GM18526 (cell line): Measurements from ENCODE around the gene CPTP.

Source experiments
- POLR2A ChIP-seq: IDR thresholded peaks from 3 replicates; pipeline ENCODE4 v1.6.1; 2011; ENCODE audit not compliant: insufficient read length; ENCODE audit errors: extremely low read depth

The CPTP gene

DNA sequence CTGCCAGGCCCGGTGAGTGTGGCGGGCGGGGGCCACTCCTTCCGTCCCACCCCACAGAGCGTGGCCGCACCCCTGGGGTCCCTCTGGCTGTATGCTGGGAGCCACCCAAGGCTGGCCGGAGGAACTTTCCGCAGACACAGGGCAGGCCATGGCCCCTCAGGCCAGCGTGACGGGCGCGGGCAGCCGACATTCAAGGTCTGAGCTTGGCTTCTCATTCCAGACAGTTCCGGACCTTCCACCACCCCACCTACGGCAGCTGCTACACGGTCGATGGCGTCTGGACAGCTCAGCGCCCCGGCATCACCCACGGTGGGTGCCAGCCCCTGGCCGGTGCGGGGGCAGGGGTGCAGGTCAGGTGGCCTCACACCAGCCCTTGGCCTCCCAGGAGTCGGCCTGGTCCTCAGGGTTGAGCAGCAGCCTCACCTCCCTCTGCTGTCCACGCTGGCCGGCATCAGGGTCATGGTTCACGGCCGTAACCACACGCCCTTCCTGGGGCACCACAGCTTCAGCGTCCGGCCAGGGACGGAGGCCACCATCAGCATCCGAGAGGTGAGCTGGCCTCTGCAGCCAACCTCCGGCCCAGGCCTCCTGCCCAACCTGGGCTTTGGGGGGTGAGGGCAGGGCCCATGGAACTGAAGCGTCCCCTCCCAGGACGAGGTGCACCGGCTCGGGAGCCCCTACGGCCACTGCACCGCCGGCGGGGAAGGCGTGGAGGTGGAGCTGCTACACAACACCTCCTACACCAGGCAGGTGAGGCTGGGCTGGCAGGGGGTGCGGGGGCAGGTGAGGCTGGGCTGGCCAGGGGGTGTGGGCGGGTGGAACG is 37.1 kb upstream of the CPTP start:
- TF ChIP-seq POLR2A, result no peak

DNA sequence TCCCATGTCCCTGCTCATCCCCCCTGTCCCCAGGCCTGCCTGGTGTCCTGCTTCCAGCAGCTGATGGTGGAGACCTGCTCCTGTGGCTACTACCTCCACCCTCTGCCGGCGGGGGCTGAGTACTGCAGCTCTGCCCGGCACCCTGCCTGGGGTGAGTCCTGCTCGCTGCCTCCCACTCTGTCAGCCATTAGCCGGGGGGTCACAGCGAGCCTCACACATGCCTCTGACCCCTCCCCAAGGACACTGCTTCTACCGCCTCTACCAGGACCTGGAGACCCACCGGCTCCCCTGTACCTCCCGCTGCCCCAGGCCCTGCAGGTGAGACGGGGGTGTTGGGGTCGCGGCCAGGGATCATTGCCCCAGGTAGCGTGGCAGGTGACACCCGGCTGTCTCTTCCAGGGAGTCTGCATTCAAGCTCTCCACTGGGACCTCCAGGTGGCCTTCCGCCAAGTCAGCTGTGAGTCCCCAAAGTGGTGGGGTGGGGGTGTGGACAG is 34.3 kb upstream of the CPTP start:
- no peak for TF ChIP-seq POLR2A

DNA sequence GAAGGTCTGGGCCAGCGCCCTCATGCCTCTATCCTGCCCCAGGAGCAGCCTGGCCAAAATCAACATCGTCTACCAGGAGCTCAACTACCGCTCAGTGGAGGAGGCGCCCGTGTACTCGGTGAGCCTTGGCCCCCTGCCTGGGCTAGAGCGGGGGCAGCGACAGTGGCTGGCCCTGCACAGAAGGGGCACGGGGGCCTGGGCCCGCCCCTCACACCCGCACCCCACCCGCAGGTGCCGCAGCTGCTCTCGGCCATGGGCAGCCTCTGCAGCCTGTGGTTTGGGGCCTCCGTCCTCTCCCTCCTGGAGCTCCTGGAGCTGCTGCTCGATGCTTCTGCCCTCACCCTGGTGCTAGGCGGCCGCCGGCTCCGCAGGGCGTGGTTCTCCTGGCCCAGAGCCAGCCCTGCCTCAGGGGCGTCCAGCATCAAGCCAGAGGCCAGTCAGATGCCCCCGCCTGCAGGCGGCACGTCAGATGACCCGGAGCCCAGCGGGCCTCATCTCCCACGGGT is 33.5 kb upstream of the CPTP start:
- no peak for TF ChIP-seq POLR2A

DNA sequence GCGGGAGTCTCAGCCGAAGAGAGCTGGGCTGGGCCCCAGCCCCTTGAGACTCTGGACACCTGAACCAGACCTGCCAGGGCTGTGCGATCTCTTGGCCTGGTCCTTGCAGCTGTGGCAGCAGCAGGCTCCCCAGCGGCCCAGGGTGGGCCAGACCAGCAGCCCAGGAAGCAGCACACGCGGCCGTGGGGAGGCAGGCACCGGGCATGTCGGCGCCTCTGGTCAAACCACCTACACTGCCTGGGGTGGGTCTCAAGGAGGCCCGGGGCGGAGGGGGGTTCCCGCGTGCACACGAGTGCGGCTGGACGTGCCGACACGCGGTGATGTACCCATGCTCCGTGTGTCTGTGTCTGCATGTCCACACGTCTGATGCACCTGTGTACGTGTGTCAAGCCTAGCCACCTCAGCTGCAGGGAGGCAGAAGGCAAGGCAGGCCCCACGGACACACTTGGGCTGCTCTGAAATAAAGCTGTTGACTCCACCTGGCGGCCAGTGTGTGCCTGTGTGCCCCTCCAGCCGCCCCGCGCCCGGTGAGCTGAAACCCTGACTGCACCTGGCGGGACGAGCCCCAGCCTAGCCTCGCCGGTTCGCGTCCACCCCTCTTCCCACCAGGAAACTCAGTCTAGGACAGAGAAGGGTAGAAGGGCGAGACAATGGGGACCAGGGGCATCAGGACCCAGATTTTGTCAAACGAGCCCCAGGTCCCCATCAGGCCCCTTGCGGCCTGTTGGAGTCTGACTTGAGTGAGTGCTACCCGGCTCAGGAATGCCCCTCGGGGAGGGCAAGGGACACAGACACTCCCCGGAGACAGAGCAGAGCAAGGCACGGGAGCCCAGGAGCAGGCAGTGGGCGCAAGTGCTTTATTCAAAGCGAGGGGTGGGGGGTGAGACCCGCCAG is 32.8 kb upstream of the CPTP start:
- TF ChIP-seq POLR2A, result no peak

DNA sequence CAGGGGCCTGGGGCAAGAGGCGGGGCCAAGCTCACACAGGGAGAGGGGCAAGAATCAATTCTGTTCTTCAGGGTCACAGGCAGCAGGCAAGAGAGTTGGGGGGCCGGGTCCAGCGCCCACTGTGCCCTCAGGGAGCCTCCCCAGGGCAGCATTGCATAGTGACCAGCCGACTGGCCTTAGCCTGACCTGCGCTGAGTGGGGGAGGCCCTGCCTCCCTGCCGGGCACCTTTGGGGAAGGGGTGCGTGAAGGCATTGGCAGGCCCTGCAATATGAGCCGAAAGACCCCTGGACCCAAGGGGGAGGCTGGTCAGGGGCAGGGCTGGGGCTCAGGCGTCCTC is 32.2 kb upstream of the CPTP start:
- TF ChIP-seq POLR2A, result no peak

DNA sequence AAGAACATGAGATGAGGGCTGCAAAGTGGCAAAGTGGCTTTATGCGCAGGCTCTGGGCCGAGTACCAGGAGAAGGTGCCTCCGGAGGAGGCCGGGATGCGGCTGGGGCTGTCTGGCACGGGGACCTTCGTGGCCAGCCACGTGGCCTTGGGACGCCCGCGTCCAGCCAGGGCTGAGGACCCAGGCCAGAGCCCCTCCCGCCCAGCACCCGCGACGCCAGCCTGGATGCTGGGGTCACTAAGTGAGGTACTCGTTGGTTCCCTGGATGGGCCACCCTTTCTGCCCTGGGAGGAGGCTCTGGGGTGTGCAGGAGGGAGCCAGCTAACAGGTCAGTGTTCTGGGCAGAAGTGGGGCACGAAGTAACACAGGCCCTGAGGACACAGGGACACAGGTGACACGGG is 31.8 kb upstream of the CPTP start:
- TF ChIP-seq POLR2A, result no peak

DNA sequence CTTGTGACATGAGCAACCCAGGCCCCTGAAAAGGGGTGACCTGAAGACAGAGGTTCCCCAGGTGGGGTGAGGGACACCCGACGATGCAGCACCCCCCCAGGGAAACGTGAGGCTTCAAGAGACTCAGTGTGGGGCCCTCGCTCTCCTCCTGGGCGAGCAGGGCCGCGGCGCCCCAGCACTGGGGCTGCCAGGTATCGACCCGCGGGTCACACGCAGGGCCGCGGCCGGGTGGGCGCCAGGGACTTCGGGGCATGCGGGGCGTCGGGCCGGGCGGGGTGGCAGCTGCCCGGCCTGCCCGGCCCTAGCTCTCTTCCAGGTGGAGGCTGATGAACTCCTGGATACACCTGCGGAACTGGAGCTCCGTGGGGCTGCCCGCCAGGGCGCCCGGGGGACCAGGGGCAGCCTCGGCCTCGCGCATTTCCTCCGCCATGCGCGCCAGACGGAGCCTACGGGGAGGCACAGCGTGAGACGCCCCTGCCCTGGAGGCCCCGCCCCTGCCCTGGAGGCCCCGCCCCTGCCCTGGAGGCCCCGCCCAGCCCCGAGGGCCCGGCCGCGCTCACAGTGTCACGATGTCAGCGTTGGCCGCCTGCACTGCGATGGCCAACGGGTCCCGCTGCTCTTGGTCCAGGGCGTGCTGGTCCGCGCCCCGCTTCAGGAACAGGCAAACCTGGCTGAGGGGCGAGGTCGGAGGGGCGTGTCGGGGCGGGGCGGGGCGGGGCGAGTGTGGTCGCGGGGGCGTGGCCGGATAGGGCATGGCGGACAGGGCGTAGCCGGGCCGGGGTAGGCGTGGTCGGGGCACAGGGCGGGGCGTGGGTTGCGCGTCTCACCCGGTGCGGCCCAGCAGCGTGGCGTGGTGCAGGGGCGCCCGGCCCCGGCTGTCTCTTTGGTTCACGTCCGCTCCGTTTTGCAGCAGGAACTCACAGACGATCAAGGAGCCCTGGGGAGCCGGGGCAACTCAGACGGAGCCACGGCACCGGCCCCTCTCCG is 31.0 kb upstream of the CPTP start:
- no peak for TF ChIP-seq POLR2A

DNA sequence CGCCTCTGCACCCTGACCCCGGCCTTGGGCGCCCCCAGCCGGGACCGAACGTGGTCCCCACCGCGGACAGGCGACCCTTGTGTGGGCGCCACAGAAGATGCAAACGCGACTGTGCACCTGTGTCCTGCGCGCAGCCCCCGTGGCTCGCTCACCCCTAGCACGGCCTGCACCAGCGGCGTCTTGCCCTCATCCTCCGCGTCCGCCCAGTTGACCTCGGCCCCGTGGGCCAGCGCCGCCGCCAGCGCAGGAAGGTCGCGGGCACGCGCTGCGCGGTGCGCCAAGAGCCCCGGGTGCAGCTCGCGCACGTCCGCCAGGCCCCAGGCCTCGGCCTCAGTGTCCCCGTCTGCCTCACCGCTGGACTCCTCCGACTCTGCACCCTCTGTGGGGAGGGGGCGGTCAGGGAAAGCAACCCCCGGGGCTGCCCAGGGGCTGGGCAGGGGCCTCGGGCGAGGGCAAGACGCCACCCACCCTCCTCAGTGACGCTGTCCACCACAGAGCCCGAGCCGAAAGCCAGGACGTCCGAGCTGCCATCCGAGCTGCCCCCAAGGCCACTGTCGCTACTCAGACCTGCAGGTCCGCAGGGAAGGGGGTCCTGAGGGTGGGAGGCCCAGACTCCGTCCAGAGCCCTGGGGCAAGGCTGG is 30.2 kb upstream of the CPTP start:
- no peak for TF ChIP-seq POLR2A

DNA sequence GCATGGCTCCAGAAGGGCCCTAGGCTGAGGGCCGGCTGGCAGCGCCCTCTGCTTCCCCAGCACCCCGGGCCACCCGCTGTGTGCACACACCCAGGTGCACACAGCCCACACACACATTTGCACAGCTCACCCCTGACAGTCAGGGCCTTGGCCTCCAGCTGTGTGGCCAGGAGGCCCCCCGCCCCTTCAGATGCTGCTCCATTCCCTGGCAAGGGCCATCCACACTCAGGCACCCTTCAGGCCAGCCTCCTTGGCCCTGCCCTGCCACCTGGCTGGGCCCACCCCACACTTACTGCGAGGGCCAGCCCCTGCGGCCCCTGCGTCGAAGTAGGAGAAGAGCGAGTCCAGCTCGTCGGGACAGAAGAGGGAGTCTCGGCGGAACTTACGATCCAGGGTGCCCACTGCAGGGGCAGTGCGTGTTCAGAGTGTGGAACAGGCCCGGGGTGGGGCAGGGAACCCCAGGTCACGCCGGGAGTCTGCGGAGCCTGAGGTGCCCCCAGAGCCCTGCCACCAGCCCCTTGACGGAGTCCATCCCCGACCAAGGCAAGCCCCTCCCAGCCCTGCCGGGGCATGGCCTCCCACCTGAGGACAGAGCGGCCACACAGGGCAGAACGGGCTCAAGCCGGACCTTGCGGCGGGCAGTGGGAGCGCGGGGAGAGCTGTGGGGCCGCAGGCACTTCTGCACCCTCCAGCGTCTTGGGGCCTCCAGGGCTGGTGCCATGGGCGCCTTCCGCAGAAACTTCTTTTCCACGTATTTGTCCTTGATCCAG is 29.3 kb upstream of the CPTP start:
- no peak for TF ChIP-seq POLR2A

DNA sequence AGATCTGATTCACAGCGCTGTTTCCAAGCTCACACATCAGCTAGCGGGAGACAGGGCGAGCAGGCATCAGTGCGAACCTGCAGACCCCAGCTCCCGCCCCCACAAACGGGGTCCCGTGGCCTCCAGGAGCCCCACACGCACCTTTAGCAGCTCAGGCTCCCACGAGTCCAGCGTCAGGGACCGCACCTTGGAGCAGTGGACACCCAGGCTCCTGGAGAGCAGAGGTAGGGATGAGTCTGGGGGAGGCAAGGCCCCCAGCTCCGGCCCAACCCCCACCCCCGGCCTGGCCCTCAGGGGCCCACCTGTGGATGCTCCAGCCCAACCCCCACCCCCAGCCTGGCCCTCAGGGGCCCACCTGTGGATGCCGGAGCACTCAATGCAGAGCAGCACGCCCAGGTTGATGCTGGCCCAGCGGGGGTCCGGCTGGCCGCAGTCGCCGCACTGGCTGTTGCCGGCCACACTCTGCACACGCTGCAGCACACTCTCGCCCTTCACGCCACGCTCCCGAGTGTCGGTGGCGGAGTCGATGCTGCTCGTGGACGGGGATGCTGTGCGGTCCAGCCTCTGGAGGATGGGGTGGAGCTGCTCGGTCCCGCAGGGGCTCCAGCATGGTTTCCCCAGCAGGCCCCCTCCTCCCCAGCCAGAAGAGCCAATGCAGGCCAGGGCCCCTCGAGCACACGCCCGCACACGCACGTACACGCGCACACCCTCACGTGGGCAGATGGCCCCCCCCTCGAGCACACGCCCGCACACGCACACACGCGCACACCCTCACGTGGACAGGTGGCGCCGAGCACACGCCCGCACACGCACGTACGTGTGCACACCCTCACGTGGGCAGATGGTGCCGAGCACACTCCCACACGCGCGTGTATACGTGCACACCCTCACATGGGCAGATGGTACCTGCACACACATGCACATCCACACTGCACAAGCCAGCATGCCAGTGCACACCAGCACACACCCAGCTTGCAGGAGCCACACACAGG is 28.2 kb upstream of the CPTP start:
- no peak for TF ChIP-seq POLR2A

DNA sequence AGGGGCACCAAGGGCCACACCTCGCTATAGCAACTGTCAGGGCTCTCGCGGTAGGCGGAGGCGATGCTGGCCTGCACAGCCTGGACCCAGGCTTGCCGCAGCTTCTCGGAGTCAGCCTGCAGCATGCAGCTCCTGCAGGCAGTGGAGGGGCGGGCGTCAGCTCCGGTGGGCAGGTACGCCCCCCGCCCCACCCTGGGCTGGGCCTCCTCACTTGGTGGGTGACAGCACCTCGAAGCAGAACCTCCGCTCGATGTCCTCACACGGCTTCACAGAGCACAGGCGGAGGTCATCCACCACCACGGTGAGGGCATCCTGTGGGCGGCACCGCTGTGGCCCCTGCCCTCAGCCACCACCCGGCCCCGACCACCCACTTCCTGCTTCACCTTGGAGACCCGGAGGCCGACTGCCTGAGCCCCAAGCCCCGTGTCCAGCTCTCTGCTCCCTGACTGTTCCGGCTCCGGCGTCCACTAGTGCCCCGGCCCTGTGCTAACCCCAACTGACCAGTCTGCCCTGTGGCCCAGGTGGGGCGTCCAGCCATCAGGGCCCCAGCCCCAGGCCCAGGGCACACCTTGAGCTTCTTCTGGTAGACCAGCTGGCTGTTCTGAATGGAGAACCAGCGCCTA is 26.7 kb upstream of the CPTP start:
- TF ChIP-seq POLR2A, result no peak
